Hypothalamus (tissue), 51 donors: Measurements from ENCODE around the gene ATPAF2.

Source experiments
- DNase-seq, 51 donors: peaks; one replicate each; lab custom pipeline; 2025; lab: John Stamatoyannopoulos, UW

ATPAF2 gene

GRCh38 chr17:18040261-18040858 is 1.4 kb upstream of the ATPAF2 start:
- no peak for DNase-seq

- peak in 2 of 51 donors; percentile 86 to 87 for DNase-seq
Measured at GRCh38 chr17:18039535-18040260, 730 bp upstream of the ATPAF2 start.

- peak in 2 of 51 donors; percentile 53 to 65 for DNase-seq
Measured at GRCh38 chr17:18038149-18038850, 668 bp downstream of the ATPAF2 start.

- DNase-seq: no peak
Measured at GRCh38 chr17:18037486-18037885, 1.5 kb downstream of the ATPAF2 start.

GRCh38 chr17:18035704-18036103 is 3.3 kb downstream of the ATPAF2 start:
- no peak for DNase-seq

GRCh38 chr17:18033442-18034099 is 5.4 kb downstream of the ATPAF2 start:
- DNase-seq: peak in 15 of 51 donors; percentile 12 to 65 (median 35)

GRCh38 chr17:18031955-18032354 is 7.0 kb downstream of the ATPAF2 start:
- DNase-seq: no peak

GRCh38 chr17:18028952-18029540 is 9.9 kb downstream of the ATPAF2 start:
- DNase-seq: no peak

GRCh38 chr17:18028114-18028951 is 10.6 kb downstream of the ATPAF2 start:
- no peak for DNase-seq

GRCh38 chr17:18027280-18027679 is 11.7 kb downstream of the ATPAF2 start:
- DNase-seq: no peak

- peak in 23 of 51 donors; percentile 6 to 69 (median 31) for DNase-seq
Measured at GRCh38 chr17:18025945-18026776, 12.8 kb downstream of the ATPAF2 start.

GRCh38 chr17:18025241-18025944 is 13.6 kb downstream of the ATPAF2 start:
- peak in 1 of 51 donors; percentile 7 for DNase-seq

GRCh38 chr17:18021372-18021771 is 17.6 kb downstream of the ATPAF2 start:
- no peak for DNase-seq

GRCh38 chr17:18020971-18021370 is 18.0 kb downstream of the ATPAF2 start:
- no peak for DNase-seq

- no peak for DNase-seq
Measured at GRCh38 chr17:18019838-18020154, 19.2 kb downstream of the ATPAF2 start.

GRCh38 chr17:18018411-18018921 is 20.5 kb downstream of the ATPAF2 start:
- DNase-seq: no peak

GRCh38 chr17:18017958-18018357 is 21.0 kb downstream of the ATPAF2 start:
- DNase-seq: no peak

GRCh38 chr17:18016426-18016825 is 22.5 kb downstream of the ATPAF2 start:
- no peak for DNase-seq
